CD4-positive, alpha-beta T cell treated with Interleukin-6 at 100 ng/mL for 8 hours (primary cell): ENCODE measurements around the gene PCAT7.
A peak's percentile ranks its signal among the peaks of the same experiment; 100 is the strongest.

Experiments
- DNase-seq: peaks from one replicate; pipeline ENCODE4 v3.0.0-alpha.2; 2020; ENCODE audit warnings: mixed read lengths, low spot score

PCAT7 gene

GRCh38 chr9:94603259-94604160, 48.6 kb downstream of the PCAT7 start:
- DNase-seq = peak; percentile 44

- DNase-seq = no peak
Measured at GRCh38 chr9:94606646-94607422, 52.0 kb downstream of the PCAT7 start.

- no peak for DNase-seq
Measured at GRCh38 chr9:94607423-94607691, 52.5 kb downstream of the PCAT7 start.

GRCh38 chr9:94610181-94610606, 55.3 kb downstream of the PCAT7 start:
- no peak for DNase-seq

- no peak for DNase-seq
Measured at GRCh38 chr9:94611638-94612068, 56.8 kb downstream of the PCAT7 start.

GRCh38 chr9:94612071-94612470, 57.2 kb downstream of the PCAT7 start:
- DNase-seq = no peak

GRCh38 chr9:94613003-94613402, 58.1 kb downstream of the PCAT7 start:
- no peak for DNase-seq

- DNase-seq = no peak
Measured at GRCh38 chr9:94619026-94619425, 64.1 kb downstream of the PCAT7 start.
